GM12872 (cell line): ENCODE measurements around the gene NFKB2.

Experiments
- CTCF ChIP-seq: IDR thresholded peaks from 3 replicates; pipeline ENCODE4 v1.5.1; 2011; ENCODE audit warnings: low read depth, mild to moderate bottlenecking, low read length, moderate library complexity; ENCODE audit not compliant: insufficient read depth

Gene NFKB2

GRCh38 chr10:102395400-102396316, at the start of gene NFKB2:
TSS of gene NFKB2 (plus strand) at chr10:102395705. CDS start at chr10:102395960, 255 bp downstream.
- TF ChIP-seq CTCF, result no peak

GRCh38 chr10:102347236-102347828, 48.2 kb upstream of the NFKB2 start:
- peak; percentile 30; the same call in 2 of the 3 replicates for TF ChIP-seq CTCF

- peak; percentile 93 for TF ChIP-seq CTCF
Observed at GRCh38 chr10:102352066-102352715, 43.3 kb upstream of the NFKB2 start.

- no peak for TF ChIP-seq CTCF
Observed at GRCh38 chr10:102354451-102354850, 41.1 kb upstream of the NFKB2 start.

DNA sequence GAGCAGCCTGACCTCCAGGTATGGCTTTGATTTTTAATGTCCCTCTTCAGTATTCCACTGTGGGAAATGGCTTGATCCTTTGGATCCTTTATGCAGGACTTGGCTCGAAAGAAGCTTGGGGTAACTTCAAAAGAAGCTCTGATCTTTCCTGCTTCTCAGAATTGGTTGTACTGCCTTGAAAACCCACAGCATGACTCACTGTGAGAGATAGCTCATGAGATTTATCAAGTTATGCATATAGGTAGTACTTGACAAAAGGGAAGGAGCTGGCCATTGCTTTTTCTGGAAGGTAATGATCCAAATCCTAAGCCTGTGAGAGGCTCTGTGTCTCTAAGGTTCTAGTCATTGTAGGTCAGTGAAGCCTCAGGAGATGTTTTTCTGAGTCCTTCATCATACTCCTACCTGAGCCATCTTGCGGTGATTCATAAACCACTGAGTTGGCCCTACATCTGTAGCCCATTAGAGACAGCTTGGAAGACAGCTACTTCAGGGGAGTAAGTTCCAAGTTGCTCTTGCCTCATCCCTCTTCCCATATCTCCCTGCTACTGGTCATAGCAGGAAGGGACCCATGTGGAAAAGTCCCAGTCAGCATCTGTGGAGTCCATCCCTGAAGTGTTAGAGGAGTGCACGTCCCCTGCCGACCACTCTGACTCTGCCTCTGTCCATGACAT, 36.7 kb upstream of the NFKB2 start:
- no peak for TF ChIP-seq CTCF

GRCh38 chr10:102367441-102367840, 28.1 kb upstream of the NFKB2 start:
- TF ChIP-seq CTCF, result no peak

- TF ChIP-seq CTCF, result no peak
Observed at GRCh38 chr10:102368077-102368476, 27.4 kb upstream of the NFKB2 start.
